Measurements from ENCODE around the gene AP4B1.
A peak's percentile ranks its signal among the peaks of the same experiment; 100 is the strongest.
"Not testable (repeated sequence)": the region's sequence is repeated elsewhere in the genome, so short reads cannot be mapped to it uniquely, and the experiment has no call there.

AP4B1 gene

GRCh38 chr1:113904674-113905434, at the start of gene AP4B1, which contains the start of gene DCLRE1B:
TSS of gene AP4B1 (minus strand) at chr1:113904799. CDS start at chr1:113904717, 82 bp downstream.
TSS of gene DCLRE1B (plus strand) at chr1:113905326. CDS start at chr1:113905587, 261 bp downstream.
- DNase-seq = peak; percentile 99

- no peak for DNase-seq
Measured at GRCh38 chr1:113951719-113952118, 47.1 kb upstream of the AP4B1 start.

- no peak for DNase-seq
Measured at GRCh38 chr1:113950908-113951307, 46.3 kb upstream of the AP4B1 start.

GRCh38 chr1:113949007-113949406, 44.4 kb upstream of the AP4B1 start:
- DNase-seq = no peak

- not testable (repeated sequence) for DNase-seq
Measured at GRCh38 chr1:113948151-113948550, 43.6 kb upstream of the AP4B1 start.

- DNase-seq = no peak
Measured at GRCh38 chr1:113947388-113948107, 42.9 kb upstream of the AP4B1 start.

GRCh38 chr1:113946678-113947387, 42.2 kb upstream of the AP4B1 start:
- no peak for DNase-seq

- DNase-seq = no peak
Measured at GRCh38 chr1:113946112-113946511, 41.5 kb upstream of the AP4B1 start.

- no peak for DNase-seq
Measured at GRCh38 chr1:113945329-113945728, 40.7 kb upstream of the AP4B1 start.

- DNase-seq = no peak
Measured at GRCh38 chr1:113943028-113943811, 38.6 kb upstream of the AP4B1 start.

GRCh38 chr1:113942527-113942926, 37.9 kb upstream of the AP4B1 start:
- no peak for DNase-seq

- DNase-seq = no peak
Measured at GRCh38 chr1:113941245-113941559, 36.6 kb upstream of the AP4B1 start.

- DNase-seq = no peak
Measured at GRCh38 chr1:113940365-113941244, 36.0 kb upstream of the AP4B1 start.

GRCh38 chr1:113938192-113938591, 33.6 kb upstream of the AP4B1 start:
- DNase-seq = no peak

- no peak for DNase-seq
Measured at GRCh38 chr1:113937146-113937545, 32.5 kb upstream of the AP4B1 start.

- DNase-seq = no peak
Measured at GRCh38 chr1:113935970-113936369, 31.4 kb upstream of the AP4B1 start.

GRCh38 chr1:113935176-113935575, 30.6 kb upstream of the AP4B1 start:
- DNase-seq = no peak

- DNase-seq = no peak
Measured at GRCh38 chr1:113934511-113935055, 30.0 kb upstream of the AP4B1 start.

GRCh38 chr1:113934006-113934405, 29.4 kb upstream of the AP4B1 start:
- DNase-seq = no peak

GRCh38 chr1:113931451-113931851, 26.9 kb upstream of the AP4B1 start:
- DNase-seq = no peak

- peak; percentile 13 for DNase-seq
Measured at GRCh38 chr1:113930499-113931161, 26.0 kb upstream of the AP4B1 start.

Measured in NCI-H1105 treated with DMSO at 0.1 percent for 48 hours (cell line).